HepG2 (cell line): ENCODE data around the gene SLA2. TPM values are rescaled to one million over a fixed set of nuclear protein-coding genes. Genes with fewer than 3 reads are reported as not detected.

Experiments used
- DPF2 ChIP-seq: sonication (generic); formaldehyde crosslinking; IDR thresholded peaks from 2 replicates; pipeline ENCODE4 v1.4.0; 2020; ENCODE audit warnings: mild to moderate bottlenecking, low read depth, missing genetic modification reagents, borderline replicate concordance
- KLF9 ChIP-seq: IDR thresholded peaks from 2 replicates; pipeline ENCODE4 v1.6.1; 2016; ENCODE audit warnings: low read depth
- KMT2B ChIP-seq: IDR thresholded peaks from 2 replicates; pipeline ENCODE4 v1.6.1; 2016; ENCODE audit warnings: missing genetic modification reagents, missing compliant biosample characterization
- RARA ChIP-seq: IDR thresholded peaks from 2 replicates; pipeline ENCODE4 v1.6.1; 2016; ENCODE audit warnings: missing genetic modification reagents, missing compliant biosample characterization
- TGIF2 ChIP-seq: IDR thresholded peaks from 2 replicates; pipeline ENCODE4 v1.6.1; 2016; ENCODE audit warnings: control low read depth, missing compliant biosample characterization
- TSC22D2 ChIP-seq: sonication (generic); formaldehyde crosslinking; IDR thresholded peaks from 2 replicates; pipeline ENCODE4 v1.5.1; 2020; ENCODE audit warnings: missing genetic modification reagents, mild to moderate bottlenecking, borderline replicate concordance
- polyA plus RNA-seq, 8 experiments: library from polyadenylated mRNA; depleted of rRNA in 3 of 8; stranded (reverse) in 7 of 8; unstranded in 1 of 8; fragments of >200 nt; fragmentation: Illumina TruSeq in 4 of 8; extraction: Trizol in 4 of 8; gene quantifications; 2 replicates each; pipeline versions ENCODE4 v1.2.1 to v1.2.3, GENCODE V29; 2011 to 2016; ENCODE audit warnings: low read depth in 4 of 8, missing spikeins in 1 of 8, mixed read lengths in 1 of 8; ENCODE audit not compliant: insufficient read depth in 1 of 8
- total RNA-seq, 5 experiments: library from RNA; depleted of rRNA; stranded (reverse); fragments of >200 nt; fragmentation: Illumina TruSeq; extraction: Trizol; gene quantifications; 2 replicates each; pipeline ENCODE4 v1.2.3, GENCODE V29; 2016; ENCODE audit warnings: low read depth in 1 of 5
- TF ChIP-seq, protein P1 (sequence below): sonication (generic); formaldehyde crosslinking; IDR thresholded peaks from one replicate; pipeline ENCODE4 v1.5.1; 2020; ENCODE audit warnings: mild to moderate bottlenecking, missing genetic modification reagents; ENCODE audit errors: not compliant biosample characterization
- TF ChIP-seq, protein P2 (sequence below): sonication (generic); IDR thresholded peaks from 2 replicates; pipeline ENCODE4 v1.6.1; 2016; ENCODE audit warnings: low read depth, borderline replicate concordance
- TF ChIP-seq, protein P3 (sequence below), 2 experiments: sonication (generic) in 1 of 2; formaldehyde crosslinking in 1 of 2; IDR thresholded peaks; 2 replicates each; pipeline versions ENCODE4 v1.4.0 to v1.6.1; 2018 to 2020; ENCODE audit warnings: missing genetic modification reagents in 2 of 2, borderline replicate concordance in 1 of 2, low read depth in 1 of 2, mild to moderate bottlenecking in 1 of 2, missing biosample characterization in 1 of 2
- TF ChIP-seq, protein P4 (sequence below): sonication (generic); formaldehyde crosslinking; IDR thresholded peaks from 2 replicates; pipeline ENCODE4 v1.4.0; 2020; ENCODE audit warnings: low read depth, mild to moderate bottlenecking, missing genetic modification reagents
- TF ChIP-seq, protein P5 (sequence below): IDR thresholded peaks from 2 replicates; pipeline ENCODE4 v1.6.1; 2016; ENCODE audit warnings: missing genetic modification reagents, missing compliant biosample characterization
- TF ChIP-seq, protein P6 (sequence below): IDR thresholded peaks from 2 replicates; pipeline ENCODE4 v1.6.1; 2016; ENCODE audit warnings: missing compliant biosample characterization, missing genetic modification reagents, borderline replicate concordance

Gene SLA2
- total and polyA plus RNA-seq, 2 of the 13 experiments (the other 11 are each of a cell fraction or from before 2014, with no cell fraction given): 1.6 to 3.6 TPM

DNA sequence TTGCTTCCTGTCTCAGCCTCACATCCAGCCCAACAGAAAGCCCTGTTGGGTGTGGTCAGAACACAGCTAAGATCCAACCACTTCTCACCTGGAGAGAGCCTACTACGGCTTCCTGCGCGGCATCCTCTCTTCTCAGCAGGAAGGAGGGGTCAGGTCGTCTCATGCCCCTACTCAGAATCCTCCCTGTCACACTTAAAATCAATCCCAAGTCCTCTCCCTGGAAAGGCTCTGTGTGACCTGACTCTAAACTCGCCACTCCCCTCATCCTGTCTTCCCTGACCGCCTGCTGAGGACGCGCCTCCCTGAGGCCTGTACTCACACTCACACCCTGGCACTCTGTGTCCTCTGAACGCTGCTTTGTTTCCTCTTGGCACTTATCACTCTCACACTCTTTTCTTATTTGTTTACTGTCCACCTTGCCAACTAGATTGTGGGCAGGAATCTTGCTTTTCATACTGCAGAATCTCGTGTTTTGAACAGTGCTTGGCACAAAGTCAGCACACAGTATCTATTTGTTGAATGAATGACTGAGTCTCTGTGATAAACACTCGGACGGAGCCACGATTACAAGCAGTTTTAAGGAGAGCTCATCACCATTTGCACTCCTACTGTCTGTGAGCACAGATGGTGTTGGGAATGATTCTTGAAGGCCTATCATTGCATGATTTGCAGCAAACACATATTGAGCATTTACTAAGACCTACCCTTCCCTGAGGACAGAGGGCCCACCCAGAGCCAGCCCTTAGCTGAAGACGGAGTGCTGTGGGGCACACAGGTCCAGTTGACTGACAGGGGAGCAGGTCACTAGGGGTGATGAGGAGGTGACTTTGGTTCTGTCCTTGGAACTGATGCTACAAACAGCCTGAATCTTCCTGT lies 21.7 kb downstream of the SLA2 start (continued):
- TF ChIP-seq, protein P1, sequence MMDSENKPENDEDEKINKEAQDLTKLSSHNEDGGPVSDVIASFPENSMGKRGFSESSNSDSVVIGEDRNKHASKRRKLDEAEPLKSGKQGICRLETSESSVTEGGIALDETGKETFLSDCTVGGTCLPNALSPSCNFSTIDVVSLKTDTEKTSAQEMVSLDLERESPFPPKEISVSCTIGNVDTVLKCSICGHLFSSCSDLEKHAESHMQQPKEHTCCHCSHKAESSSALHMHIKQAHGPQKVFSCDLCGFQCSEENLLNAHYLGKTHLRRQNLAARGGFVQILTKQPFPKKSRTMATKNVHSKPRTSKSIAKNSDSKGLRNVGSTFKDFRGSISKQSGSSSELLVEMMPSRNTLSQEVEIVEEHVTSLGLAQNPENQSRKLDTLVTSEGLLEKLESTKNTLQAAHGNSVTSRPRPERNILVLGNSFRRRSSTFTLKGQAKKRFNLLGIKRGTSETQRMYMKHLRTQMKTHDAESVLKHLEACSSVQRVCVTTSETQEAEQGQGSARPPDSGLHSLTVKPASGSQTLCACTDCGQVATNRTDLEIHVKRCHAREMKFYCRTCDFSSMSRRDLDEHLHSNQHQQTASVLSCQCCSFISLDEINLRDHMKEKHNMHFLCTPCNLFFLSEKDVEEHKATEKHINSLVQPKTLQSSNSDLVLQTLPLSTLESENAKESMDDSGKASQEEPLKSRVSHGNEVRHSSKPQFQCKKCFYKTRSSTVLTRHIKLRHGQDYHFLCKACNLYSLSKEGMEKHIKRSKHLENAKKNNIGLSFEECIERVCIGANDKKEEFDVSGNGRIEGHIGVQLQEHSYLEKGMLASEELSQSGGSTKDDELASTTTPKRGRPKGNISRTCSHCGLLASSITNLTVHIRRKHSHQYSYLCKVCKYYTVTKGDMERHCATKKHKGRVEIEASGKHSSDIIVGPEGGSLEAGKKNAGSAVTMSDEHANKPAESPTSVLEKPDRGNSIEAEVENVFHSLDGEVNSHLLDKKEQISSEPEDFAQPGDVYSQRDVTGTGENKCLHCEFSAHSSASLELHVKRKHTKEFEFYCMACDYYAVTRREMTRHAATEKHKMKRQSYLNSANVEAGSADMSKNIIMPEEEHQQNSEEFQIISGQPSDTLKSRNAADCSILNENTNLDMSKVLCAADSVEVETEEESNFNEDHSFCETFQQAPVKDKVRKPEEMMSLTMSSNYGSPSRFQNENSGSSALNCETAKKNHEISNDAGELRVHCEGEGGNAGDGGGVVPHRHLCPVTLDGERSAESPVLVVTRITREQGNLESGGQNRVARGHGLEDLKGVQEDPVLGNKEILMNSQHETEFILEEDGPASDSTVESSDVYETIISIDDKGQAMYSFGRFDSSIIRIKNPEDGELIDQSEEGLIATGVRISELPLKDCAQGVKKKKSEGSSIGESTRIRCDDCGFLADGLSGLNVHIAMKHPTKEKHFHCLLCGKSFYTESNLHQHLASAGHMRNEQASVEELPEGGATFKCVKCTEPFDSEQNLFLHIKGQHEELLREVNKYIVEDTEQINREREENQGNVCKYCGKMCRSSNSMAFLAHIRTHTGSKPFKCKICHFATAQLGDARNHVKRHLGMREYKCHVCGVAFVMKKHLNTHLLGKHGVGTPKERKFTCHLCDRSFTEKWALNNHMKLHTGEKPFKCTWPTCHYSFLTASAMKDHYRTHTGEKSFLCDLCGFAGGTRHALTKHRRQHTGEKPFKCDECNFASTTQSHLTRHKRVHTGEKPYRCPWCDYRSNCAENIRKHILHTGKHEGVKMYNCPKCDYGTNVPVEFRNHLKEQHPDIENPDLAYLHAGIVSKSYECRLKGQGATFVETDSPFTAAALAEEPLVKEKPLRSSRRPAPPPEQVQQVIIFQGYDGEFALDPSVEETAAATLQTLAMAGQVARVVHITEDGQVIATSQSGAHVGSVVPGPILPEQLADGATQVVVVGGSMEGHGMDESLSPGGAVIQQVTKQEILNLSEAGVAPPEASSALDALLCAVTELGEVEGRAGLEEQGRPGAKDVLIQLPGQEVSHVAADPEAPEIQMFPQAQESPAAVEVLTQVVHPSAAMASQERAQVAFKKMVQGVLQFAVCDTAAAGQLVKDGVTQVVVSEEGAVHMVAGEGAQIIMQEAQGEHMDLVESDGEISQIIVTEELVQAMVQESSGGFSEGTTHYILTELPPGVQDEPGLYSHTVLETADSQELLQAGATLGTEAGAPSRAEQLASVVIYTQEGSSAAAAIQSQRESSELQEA (CRISPR knock-in tag): peak; percentile 71
- TF ChIP-seq, protein P2, sequence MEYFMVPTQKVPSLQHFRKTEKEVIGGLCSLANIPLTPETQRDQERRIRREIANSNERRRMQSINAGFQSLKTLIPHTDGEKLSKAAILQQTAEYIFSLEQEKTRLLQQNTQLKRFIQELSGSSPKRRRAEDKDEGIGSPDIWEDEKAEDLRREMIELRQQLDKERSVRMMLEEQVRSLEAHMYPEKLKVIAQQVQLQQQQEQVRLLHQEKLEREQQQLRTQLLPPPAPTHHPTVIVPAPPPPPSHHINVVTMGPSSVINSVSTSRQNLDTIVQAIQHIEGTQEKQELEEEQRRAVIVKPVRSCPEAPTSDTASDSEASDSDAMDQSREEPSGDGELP: no peak
- TF ChIP-seq, protein P3, sequence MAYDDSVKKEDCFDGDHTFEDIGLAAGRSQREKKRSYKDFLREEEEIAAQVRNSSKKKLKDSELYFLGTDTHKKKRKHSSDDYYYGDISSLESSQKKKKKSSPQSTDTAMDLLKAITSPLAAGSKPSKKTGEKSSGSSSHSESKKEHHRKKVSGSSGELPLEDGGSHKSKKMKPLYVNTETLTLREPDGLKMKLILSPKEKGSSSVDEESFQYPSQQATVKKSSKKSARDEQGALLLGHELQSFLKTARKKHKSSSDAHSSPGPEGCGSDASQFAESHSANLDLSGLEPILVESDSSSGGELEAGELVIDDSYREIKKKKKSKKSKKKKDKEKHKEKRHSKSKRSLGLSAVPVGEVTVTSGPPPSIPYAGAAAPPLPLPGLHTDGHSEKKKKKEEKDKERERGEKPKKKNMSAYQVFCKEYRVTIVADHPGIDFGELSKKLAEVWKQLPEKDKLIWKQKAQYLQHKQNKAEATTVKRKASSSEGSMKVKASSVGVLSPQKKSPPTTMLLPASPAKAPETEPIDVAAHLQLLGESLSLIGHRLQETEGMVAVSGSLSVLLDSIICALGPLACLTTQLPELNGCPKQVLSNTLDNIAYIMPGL (CRISPR knock-in tag; IDR thresholded peaks at IDR 0.05; ENCODE audit: borderline replicate concordance in 1 of 2, low read depth in 1 of 2): no peak
- peak; percentile 67; the same call in 1 of the 2 replicates for TF ChIP-seq TSC22D2 (CRISPR knock-in tag)
- TF ChIP-seq KLF9 (CRISPR knock-in tag): no peak
- TF ChIP-seq DPF2: no peak
- TF ChIP-seq, protein P4, sequence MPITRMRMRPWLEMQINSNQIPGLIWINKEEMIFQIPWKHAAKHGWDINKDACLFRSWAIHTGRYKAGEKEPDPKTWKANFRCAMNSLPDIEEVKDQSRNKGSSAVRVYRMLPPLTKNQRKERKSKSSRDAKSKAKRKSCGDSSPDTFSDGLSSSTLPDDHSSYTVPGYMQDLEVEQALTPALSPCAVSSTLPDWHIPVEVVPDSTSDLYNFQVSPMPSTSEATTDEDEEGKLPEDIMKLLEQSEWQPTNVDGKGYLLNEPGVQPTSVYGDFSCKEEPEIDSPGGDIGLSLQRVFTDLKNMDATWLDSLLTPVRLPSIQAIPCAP (CRISPR knock-in tag): no peak
- 0 out of 2 replicates have a peak, but pooled peaks have one; percentile 20 for TF ChIP-seq RARA
- TF ChIP-seq, protein P5, sequence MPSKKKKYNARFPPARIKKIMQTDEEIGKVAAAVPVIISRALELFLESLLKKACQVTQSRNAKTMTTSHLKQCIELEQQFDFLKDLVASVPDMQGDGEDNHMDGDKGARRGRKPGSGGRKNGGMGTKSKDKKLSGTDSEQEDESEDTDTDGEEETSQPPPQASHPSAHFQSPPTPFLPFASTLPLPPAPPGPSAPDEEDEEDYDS: peak; percentile 49; the same call in 1 of the 2 replicates
- TF ChIP-seq, protein P6, sequence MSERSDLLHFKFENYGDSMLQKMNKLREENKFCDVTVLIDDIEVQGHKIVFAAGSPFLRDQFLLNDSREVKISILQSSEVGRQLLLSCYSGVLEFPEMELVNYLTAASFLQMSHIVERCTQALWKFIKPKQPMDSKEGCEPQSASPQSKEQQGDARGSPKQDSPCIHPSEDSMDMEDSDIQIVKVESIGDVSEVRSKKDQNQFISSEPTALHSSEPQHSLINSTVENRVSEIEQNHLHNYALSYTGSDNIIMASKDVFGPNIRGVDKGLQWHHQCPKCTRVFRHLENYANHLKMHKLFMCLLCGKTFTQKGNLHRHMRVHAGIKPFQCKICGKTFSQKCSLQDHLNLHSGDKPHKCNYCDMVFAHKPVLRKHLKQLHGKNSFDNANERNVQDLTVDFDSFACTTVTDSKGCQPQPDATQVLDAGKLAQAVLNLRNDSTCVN (CRISPR knock-in tag): 0 out of 2 replicates have a peak, but pooled peaks have one; percentile 26
- no peak for TF ChIP-seq TGIF2 (CRISPR knock-in tag)
- TF ChIP-seq KMT2B (CRISPR knock-in tag): 0 out of 2 replicates have a peak, but pooled peaks have one; percentile 39
